Fibroblast of skin of left quadriceps (primary cell): ENCODE measurements around the gene LYPD6B.

Experiments used
- DNase-seq, 2 experiments: peaks; one replicate each; pipeline ENCODE4 v3.0.0-alpha.2; 2013; ENCODE audit warnings: low read depth in 2 of 2

The LYPD6B gene

GRCh38 chr2:149041482-149041881, 3.0 kb downstream of the LYPD6B start:
- DNase-seq, result no peak

GRCh38 chr2:149042881-149043280, 4.4 kb downstream of the LYPD6B start:
- DNase-seq, result no peak

GRCh38 chr2:149044500-149044899, 6.0 kb downstream of the LYPD6B start:
- DNase-seq, result no peak

GRCh38 chr2:149047118-149047517, 8.6 kb downstream of the LYPD6B start:
- no peak for DNase-seq

- peak in 1 of 2 experiments; percentile 37 for DNase-seq
Observed at GRCh38 chr2:149049142-149049541, 10.6 kb downstream of the LYPD6B start.

- DNase-seq, result peak; percentile 66 to 67
Observed at GRCh38 chr2:149050188-149050587, 11.7 kb downstream of the LYPD6B start.

GRCh38 chr2:149055751-149056150, 17.3 kb downstream of the LYPD6B start:
- DNase-seq, result no peak

- DNase-seq, result no peak
Observed at GRCh38 chr2:149056541-149057255, 18.2 kb downstream of the LYPD6B start.

GRCh38 chr2:149057401-149057800, 18.9 kb downstream of the LYPD6B start:
- DNase-seq, result no peak

- DNase-seq, result no peak
Observed at GRCh38 chr2:149058936-149059335, 20.4 kb downstream of the LYPD6B start.

- DNase-seq, result no peak
Observed at GRCh38 chr2:149059822-149060221, 21.3 kb downstream of the LYPD6B start.

GRCh38 chr2:149061133-149061745, 22.7 kb downstream of the LYPD6B start:
- DNase-seq, result no peak

GRCh38 chr2:149062531-149062930, 24.0 kb downstream of the LYPD6B start:
- DNase-seq, result no peak

GRCh38 chr2:149063177-149063576, 24.7 kb downstream of the LYPD6B start:
- no peak for DNase-seq

GRCh38 chr2:149064365-149064841, 25.9 kb downstream of the LYPD6B start:
- no peak for DNase-seq

- peak; percentile 51 to 55 for DNase-seq
Observed at GRCh38 chr2:149064856-149065630, 26.5 kb downstream of the LYPD6B start.

- no peak for DNase-seq
Observed at GRCh38 chr2:149068225-149068995, 29.9 kb downstream of the LYPD6B start.

- peak; percentile 55 to 59 for DNase-seq
Observed at GRCh38 chr2:149068996-149069888, 30.7 kb downstream of the LYPD6B start.

- no peak for DNase-seq
Observed at GRCh38 chr2:149070681-149071320, 32.3 kb downstream of the LYPD6B start.

GRCh38 chr2:149075105-149075504, 36.6 kb downstream of the LYPD6B start:
- no peak for DNase-seq
